Fibroblast of mammary gland (primary cell): ENCODE results near the gene APOBEC3F.

ENCODE experiments used
- DNase-seq: peaks from one replicate; pipeline ENCODE4 v3.0.0-alpha.2; 2010; ENCODE audit warnings: low read depth
- H3K4me3 ChIP-seq: 2 replicates; pipeline ENCODE4 v1.5.1; 2011; ENCODE audit warnings: low read depth, mild to moderate bottlenecking, low read length, moderate library complexity; ENCODE audit not compliant: control insufficient read depth
- TF ChIP-seq, protein P1 (sequence below): conservative IDR thresholded peaks from 2 replicates; pipeline ENCODE4 v1.5.1; 2011; ENCODE audit warnings: low read depth, low read length, inconsistent platforms; ENCODE audit not compliant: control insufficient read depth, insufficient read depth

APOBEC3F gene

DNA sequence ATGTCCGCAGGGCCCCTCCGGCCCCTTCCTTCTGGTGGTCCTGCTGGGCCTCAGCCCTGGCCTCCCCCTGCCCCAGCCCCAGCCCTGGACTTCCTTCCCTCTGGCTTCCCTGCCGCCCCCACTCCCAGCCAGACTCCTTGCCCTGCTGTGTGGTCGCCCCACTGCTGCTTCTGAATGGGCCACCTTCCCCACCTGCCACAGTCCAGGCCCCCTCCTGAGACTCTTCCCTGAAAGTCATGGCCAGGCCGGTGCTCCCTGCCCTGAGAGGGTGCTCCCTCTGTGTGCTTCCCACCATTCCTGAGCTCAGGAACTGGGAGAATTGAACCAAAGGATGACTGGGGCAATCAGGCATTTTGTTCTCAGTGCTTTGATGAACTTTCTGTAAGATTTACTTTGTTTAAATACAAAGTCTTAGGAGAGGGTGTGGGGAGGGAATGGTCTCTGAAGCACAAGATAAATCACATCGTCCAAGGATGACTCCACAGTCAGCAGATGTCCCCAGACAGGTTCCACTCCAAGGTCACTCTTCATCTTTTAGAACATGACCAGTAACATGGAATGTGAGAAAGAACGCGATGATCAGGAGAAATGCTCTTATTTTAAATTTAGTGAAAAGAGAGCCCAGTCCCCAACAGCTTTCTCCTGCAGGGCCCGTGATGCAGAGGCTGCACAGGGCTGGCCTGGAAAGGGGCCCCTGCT, 19.0 kb upstream of the APOBEC3F start:
- TF ChIP-seq, protein P1, sequence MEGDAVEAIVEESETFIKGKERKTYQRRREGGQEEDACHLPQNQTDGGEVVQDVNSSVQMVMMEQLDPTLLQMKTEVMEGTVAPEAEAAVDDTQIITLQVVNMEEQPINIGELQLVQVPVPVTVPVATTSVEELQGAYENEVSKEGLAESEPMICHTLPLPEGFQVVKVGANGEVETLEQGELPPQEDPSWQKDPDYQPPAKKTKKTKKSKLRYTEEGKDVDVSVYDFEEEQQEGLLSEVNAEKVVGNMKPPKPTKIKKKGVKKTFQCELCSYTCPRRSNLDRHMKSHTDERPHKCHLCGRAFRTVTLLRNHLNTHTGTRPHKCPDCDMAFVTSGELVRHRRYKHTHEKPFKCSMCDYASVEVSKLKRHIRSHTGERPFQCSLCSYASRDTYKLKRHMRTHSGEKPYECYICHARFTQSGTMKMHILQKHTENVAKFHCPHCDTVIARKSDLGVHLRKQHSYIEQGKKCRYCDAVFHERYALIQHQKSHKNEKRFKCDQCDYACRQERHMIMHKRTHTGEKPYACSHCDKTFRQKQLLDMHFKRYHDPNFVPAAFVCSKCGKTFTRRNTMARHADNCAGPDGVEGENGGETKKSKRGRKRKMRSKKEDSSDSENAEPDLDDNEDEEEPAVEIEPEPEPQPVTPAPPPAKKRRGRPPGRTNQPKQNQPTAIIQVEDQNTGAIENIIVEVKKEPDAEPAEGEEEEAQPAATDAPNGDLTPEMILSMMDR = no peak
- DNase-seq = peak; percentile 2
- peak overlapping the region; percentile 39 for H3K4me3 ChIP-seq

DNA sequence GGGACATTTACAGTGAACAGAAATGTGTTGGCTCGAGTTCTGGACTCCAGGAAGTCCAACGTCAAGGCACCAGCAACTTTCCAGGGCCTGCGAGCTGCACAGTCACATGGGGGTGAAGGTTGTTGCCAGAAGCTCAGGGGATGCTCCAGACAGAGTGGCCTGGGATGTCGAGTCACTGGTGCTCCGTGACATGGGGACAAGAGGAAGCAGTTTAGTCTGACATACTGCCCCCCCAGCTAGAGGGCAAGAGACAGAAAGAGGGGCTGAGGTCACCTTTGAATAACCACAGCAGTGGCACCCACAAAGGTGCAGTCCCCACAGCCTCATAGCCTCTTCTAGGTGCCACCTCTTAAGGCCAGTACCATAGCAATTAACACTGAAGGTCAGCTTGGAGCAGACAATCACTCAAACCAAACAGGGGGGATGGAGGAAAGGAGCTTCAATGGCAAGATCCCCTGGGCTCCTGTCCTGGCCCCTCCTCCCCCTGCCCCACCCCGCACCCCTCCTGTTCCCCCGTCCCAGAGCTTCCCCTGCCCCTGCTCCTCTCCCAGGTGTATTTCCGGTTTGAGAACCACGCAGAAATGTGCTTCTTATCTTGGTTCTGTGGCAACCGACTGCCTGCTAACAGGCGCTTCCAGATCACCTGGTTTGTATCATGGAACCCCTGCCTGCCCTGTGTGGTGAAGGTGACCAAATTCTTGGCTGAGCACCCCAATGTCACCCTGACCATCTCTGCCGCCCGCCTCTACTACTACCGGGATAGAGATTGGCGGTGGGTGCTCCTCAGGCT, 15.9 kb upstream of the APOBEC3F start:
- H3K4me3 ChIP-seq = no peak overlapping the region
- no peak for DNase-seq
- TF ChIP-seq, protein P1 = no peak

DNA sequence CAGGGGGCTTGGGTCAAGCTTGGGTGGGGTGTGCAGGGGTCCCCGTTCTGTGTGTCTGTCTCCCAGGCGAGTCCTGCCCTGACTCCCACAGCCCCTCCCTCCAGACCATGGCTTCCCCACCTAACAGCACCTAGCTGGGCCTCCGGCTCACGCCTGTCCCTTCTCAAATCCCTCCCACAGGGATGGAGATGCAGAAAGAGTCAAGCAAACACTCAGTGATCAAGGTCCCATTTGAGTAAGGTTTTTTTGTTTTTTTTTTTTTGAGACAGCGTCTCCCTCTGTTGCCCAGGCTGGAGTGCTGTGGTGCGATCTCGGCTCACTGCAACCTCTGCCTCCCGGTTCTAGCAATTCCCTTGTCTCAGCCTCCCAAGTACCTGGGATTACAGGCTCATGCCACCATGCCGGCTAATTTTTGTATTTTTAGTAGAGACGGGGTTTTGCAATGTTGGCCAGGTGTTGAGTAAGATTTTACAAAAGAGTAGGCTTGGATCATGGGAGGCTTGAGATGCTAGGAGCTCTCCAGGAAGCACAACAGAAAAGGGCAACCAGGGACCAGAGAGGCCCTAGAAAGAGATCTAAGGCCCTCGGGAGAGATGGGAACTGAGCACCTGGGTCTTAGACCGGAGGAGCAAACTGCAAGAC, 14.0 kb upstream of the APOBEC3F start:
- no peak overlapping the region for H3K4me3 ChIP-seq
- TF ChIP-seq, protein P1 = no peak
- no peak for DNase-seq

DNA sequence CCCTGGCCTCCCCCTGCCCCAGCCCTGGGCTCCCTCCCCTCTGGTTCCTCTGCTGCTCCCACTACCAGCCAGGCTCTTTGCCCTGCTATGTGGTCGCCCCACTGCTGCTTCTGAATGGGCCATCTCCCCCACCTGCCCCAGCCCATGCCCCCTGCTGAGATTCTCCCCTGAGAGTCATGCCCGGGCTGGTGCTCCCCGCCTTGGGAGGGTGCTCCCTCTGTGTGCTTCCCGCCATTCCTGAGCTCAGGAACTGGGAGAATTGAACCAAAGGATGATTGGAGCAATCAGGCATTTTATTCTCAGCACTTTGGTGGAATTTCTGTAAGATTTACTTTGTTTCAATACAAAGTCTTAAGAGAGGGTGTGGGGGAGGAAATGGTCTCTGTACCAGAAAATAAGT, 12.9 kb upstream of the APOBEC3F start:
- no peak for DNase-seq
- no peak overlapping the region for H3K4me3 ChIP-seq
- TF ChIP-seq, protein P1 = no peak

DNA sequence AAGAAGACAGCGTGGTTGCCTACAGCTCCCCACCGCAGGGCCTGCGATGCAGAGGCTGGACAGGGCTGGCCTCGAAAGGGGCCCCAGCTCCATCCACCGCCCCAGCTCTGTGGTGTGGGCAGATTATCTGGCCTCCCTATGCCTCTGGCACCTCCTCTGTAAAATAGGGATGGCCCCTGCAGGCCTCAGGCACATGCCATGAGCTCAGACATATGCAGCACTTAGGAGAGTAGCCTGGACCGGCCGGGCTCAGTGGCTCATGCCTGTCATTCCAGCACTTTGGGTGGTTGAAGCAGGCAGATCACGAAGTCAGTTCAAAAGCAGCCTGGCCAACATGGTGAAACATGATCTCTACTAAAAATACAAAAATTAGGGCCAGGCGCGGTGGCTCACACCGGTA, 12.4 kb upstream of the APOBEC3F start:
- TF ChIP-seq, protein P1 = no peak
- DNase-seq = no peak
- no peak overlapping the region for H3K4me3 ChIP-seq

DNA sequence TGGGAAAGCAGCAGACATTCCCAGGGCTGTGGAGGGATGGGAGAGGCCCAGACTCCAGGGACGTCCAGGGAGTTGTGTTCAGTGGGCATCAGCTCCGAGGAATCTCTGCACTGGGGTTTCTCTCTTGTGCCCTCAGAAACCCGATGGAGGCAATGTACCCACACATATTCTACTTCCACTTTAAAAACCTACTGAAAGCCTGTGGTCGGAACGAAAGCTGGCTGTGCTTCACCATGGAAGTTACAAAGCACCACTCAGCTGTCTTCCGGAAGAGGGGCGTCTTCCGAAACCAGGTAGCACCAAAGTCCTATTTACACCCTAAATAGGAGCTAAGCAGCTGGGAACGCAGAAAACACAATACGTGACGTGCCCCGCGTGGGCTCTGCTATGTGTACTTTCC, 11.4 kb upstream of the APOBEC3F start:
- TF ChIP-seq, protein P1 = no peak
- DNase-seq = no peak
- H3K4me3 ChIP-seq = no peak overlapping the region
